ENCODE results near the gene DAGLA. TPM values are rescaled to one million over a fixed set of nuclear protein-coding genes. Genes with fewer than 3 reads are reported as not detected.

DAGLA gene
- total RNA-seq, 2 experiments from 2014 or later = 0.05 TPM; not detected in 1

- no peaks in the 10 kb centered on the region for H3K9me3 Mint-ChIP-seq (ENCODE audit: insufficient read depth)
- H3K36me3 Mint-ChIP-seq (ENCODE audit: low read depth) = no peaks in the 10 kb centered on the region
- CTCF ChIA-PET = interaction anchor here (1.0 to 1.6 kb wide), 3 partner anchors 18 to 31 kb away, joined by 3 read pairs; no protein-coding TSS in a partner anchor
- DNase-seq = no peak
- no peak overlapping the region for H3K27ac Mint-ChIP-seq
- no peak overlapping the region for H3K4me3 Mint-ChIP-seq
- ATAC-seq = no peak
- H3K4me1 Mint-ChIP-seq (ENCODE audit: low read depth) = no peaks in the 10 kb centered on the region
- POLR2A ChIA-PET = no interaction called here
- peaks cover 3% of the 10 kb centered on the region for H3K27me3 Mint-ChIP-seq (ENCODE audit: low read depth)
Measured at GRCh38 chr11:61765550-61766253, 85.5 kb downstream of the DAGLA start.

DNA sequence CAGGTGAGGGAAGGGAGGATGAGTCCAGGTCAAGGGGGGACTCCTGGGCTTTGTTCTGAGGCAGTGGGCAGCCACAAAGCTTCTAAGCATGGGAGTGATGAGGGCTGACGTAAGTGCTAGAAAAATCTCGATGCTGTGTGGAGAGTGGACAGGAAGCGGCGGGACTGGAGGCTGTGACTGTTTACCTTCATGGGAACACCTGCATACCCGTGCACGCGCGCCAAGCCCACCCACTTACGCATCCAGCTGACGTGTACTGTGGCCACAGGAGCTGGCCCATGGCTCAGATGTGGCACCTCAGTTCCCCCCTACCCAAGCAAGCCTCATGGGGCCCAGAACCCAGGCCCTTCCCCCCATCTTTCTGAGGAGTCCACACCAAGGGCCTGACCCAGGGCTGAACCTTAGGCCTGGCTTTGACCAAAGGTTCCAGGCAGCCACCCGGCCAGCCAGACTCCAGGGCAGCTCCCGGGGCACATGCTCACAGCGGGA, 86.2 kb downstream of the DAGLA start:
- CTCF ChIA-PET = interaction anchor here (1.1 to 1.3 kb wide), 2 partner anchors 22 to 33 kb away, joined by 3 to 5 read pairs; no protein-coding TSS in a partner anchor
- Mint-ChIP-seq H3K36me3 (ENCODE audit: low read depth) (no peaks in the 10 kb centered on the region), H3K4me3 (no peak overlapping the region), H3K9me3 (ENCODE audit: insufficient read depth) (no peaks in the 10 kb centered on the region), H3K4me1 (ENCODE audit: low read depth) (peaks cover 4% of the 10 kb centered on the region), H3K27me3 (ENCODE audit: low read depth) (peaks cover 3% of the 10 kb centered on the region), H3K27ac (no peak overlapping the region)
- DNase-seq (no peak), ATAC-seq (no peak)
- POLR2A ChIA-PET = no interaction called here

- no peak for ATAC-seq
- no peaks in the 10 kb centered on the region for H3K36me3 Mint-ChIP-seq (ENCODE audit: low read depth)
- H3K27me3 Mint-ChIP-seq (ENCODE audit: low read depth) = no peaks in the 10 kb centered on the region
- DNase-seq = no peak
- peaks cover 14% of the 10 kb centered on the region for H3K4me1 Mint-ChIP-seq (ENCODE audit: low read depth)
- ChIA-PET CTCF (no interaction called here), POLR2A (no interaction called here)
- H3K9me3 Mint-ChIP-seq (ENCODE audit: insufficient read depth) = no peaks in the 10 kb centered on the region
- no peak overlapping the region for H3K27ac Mint-ChIP-seq
- no peak overlapping the region for H3K4me3 Mint-ChIP-seq
Measured at GRCh38 chr11:61768376-61769076, 88.3 kb downstream of the DAGLA start.

DNA sequence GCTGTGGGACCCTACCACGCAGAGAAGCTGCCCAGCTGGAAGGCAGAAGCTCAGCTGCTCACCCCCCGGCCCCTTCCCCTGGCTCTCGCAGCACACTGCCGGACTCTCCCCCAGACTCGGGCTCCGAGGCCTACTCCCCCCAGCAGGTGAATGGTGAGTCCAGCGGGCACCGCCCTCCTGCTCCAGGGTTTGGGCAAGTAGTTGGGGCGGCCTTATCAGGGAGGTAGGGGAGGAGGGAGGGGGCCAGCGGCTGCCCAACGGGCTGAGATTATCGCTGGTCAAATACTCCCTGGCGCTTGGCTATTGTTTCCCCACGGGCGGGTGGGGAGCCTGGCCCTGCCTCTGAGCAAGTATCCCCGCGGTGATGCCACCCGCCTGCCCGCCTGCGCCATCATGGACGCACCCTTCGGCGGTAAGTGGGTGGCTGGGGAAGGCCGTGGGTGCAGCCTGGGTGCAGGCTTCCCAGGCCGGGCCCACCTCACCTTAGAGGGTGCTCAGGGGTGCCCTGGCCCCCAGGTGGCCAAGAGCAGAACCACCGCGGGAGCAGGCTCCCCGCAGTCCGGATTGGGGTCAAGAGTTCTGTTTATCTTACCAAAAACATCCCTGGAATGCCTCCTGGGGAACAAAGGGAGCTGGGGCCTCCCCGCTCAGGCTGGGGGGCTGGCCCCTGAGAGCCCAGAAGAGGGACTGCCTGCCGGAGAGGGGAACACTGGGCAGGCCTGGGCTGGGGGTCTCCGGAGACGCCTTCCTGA, 89.2 kb downstream of the DAGLA start:
- ATAC-seq = no peak
- H3K4me3 Mint-ChIP-seq = no peak overlapping the region
- H3K27ac Mint-ChIP-seq = no peak overlapping the region
- ChIA-PET POLR2A (no interaction called here), CTCF (no interaction called here)
- DNase-seq = no peak
- H3K27me3 Mint-ChIP-seq (ENCODE audit: low read depth) = no peaks in the 10 kb centered on the region
- H3K36me3 Mint-ChIP-seq (ENCODE audit: low read depth) = no peaks in the 10 kb centered on the region
- H3K4me1 Mint-ChIP-seq (ENCODE audit: low read depth) = peaks cover 14% of the 10 kb centered on the region
- H3K9me3 Mint-ChIP-seq (ENCODE audit: insufficient read depth) = no peaks in the 10 kb centered on the region

DNA sequence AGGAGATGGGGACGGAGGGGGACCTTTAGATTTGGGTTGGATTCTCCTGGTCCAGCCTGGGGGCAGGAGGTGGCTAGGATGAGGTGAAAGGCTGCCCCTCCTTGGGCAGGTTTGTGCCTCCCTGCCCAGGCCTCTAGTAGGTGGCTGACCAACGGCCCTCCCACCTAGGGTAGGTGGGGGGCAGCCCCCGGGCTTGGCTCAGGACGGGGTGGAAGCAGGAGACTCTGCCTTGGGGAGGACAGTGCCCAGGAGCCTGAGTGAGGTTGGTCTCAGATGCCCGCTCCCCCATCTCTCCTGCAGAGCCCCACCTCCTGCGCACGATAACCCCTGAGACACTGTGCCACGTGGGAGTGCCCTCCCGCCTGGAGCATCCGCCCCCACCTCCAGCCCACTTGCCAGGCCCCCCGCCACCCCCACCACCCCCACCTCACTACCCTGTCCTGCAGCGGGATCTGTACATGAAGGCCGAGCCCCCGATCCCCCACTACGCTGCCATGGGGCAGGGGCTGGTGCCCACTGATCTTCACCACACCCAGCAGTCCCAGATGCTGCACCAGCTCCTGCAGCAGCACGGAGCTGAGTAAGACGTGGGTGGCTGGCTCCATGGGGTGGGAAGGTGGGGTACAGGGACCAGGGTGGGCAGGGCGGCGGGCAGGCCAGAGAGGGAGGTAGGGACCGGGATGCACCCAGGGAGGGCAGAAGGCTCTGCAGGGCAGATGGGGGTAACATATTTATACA, 89.9 kb downstream of the DAGLA start:
- H3K4me1 Mint-ChIP-seq (ENCODE audit: low read depth) = peaks cover 14% of the 10 kb centered on the region
- H3K9me3 Mint-ChIP-seq (ENCODE audit: insufficient read depth) = no peaks in the 10 kb centered on the region
- ATAC-seq (no peak), DNase-seq (no peak)
- CTCF ChIA-PET = no interaction called here
- H3K4me3 Mint-ChIP-seq = no peak overlapping the region
- no peaks in the 10 kb centered on the region for H3K27me3 Mint-ChIP-seq (ENCODE audit: low read depth)
- H3K27ac Mint-ChIP-seq = no peak overlapping the region
- POLR2A ChIA-PET = no interaction called here
- no peaks in the 10 kb centered on the region for H3K36me3 Mint-ChIP-seq (ENCODE audit: low read depth)

- POLR2A ChIA-PET = no interaction called here
- ATAC-seq (no peak), DNase-seq (no peak)
Measured at GRCh38 chr11:61771195-61771894, 91.2 kb downstream of the DAGLA start.

GRCh38 chr11:61771985-61772455, 91.8 kb downstream of the DAGLA start:
- DNase-seq = no peak
- no peaks in the 10 kb centered on the region for H3K9me3 Mint-ChIP-seq (ENCODE audit: insufficient read depth)
- POLR2A ChIA-PET = interaction anchor here (1.0 to 1.2 kb wide), 2 partner anchors 20 to 42 kb away, joined by 3 to 5 read pairs; no protein-coding TSS in a partner anchor
- no peaks in the 10 kb centered on the region for H3K36me3 Mint-ChIP-seq (ENCODE audit: low read depth)
- no peak overlapping the region for H3K27ac Mint-ChIP-seq
- peaks cover 23% of the 10 kb centered on the region for H3K4me1 Mint-ChIP-seq (ENCODE audit: low read depth)
- ATAC-seq = no peak
- H3K4me3 Mint-ChIP-seq = no peak overlapping the region
- peaks cover 3% of the 10 kb centered on the region for H3K27me3 Mint-ChIP-seq (ENCODE audit: low read depth)
- CTCF ChIA-PET = interaction anchor here (1.0 kb wide), 2 partner anchors 20 to 25 kb away, joined by 3 to 5 read pairs; partner anchors contain the start of gene TMEM258

More at GRCh38 chr11:61771195-61771894, 91.2 kb downstream of the DAGLA start:
- Mint-ChIP-seq H3K27ac (peak overlapping the region; percentile 18), H3K36me3 (ENCODE audit: low read depth) (no peaks in the 10 kb centered on the region), H3K27me3 (ENCODE audit: low read depth) (peaks cover 3% of the 10 kb centered on the region), H3K4me3 (no peak overlapping the region), H3K9me3 (ENCODE audit: insufficient read depth) (no peaks in the 10 kb centered on the region), H3K4me1 (ENCODE audit: low read depth) (peaks cover 17% of the 10 kb centered on the region)
- CTCF ChIA-PET = no interaction called here

DNA sequence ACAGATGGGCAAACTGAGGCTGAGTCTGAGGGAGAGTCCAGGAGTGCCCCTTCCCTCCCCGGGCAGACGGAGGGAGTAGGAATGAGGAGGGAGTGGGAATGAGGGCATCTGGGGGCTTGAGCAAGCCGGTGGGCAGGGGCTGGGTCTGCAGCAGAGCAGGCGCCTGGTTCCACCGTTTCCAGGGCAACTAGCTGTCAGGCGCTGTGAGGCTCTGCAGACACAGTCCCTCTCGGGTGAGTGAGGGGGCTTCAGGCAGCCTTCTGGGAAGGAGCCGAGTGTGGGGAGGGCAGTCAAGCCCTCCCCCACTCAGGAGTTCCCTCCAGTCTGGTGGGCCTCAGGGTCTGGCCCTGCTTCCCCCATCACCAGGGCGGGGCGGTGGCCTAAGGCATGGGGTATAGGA, 93.2 kb downstream of the DAGLA start:
- peak overlapping the region; percentile 74 for H3K27ac Mint-ChIP-seq

DNA sequence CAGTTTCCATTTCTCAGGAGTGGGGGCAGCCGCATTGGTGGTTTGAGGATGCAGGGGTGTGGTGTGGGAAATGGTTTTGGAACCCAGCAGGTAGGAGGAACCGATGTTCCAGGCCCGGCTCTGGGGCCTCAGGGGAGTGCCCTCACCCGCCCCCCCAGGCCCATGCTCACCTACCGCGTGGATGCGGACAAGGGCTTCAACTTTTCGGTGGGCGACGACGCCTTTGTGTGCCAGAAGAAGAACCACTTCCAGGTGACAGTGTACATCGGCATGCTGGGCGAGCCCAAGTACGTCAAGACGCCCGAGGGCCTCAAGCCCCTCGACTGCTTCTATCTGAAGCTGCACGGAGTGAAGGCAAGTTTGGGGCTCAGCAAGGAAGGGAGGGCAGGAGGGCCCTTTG, 93.6 kb downstream of the DAGLA start:
- CTCF ChIA-PET = no interaction called here
- DNase-seq (no peak), ATAC-seq (no peak)
- Mint-ChIP-seq H3K27me3 (ENCODE audit: low read depth) (peaks cover 9% of the 10 kb centered on the region), H3K9me3 (ENCODE audit: insufficient read depth) (no peaks in the 10 kb centered on the region), H3K4me3 (no peak overlapping the region), H3K4me1 (ENCODE audit: low read depth) (peaks cover 29% of the 10 kb centered on the region), H3K27ac (no peak overlapping the region), H3K36me3 (ENCODE audit: low read depth) (no peaks in the 10 kb centered on the region)
- POLR2A ChIA-PET = no interaction called here

More for the DNA sequence above, 93.2 kb downstream of the DAGLA start:
- POLR2A ChIA-PET = interaction anchor here (1.0 kb wide), 1 partner anchor 18 kb away, joined by 3 read pairs; no protein-coding TSS in a partner anchor
- Mint-ChIP-seq H3K27me3 (ENCODE audit: low read depth) (peaks cover 9% of the 10 kb centered on the region), H3K9me3 (ENCODE audit: insufficient read depth) (no peaks in the 10 kb centered on the region), H3K36me3 (ENCODE audit: low read depth) (no peaks in the 10 kb centered on the region), H3K4me1 (ENCODE audit: low read depth) (peaks cover 29% of the 10 kb centered on the region), H3K4me3 (no peak overlapping the region)
- DNase-seq (no peak), ATAC-seq (no peak)
- CTCF ChIA-PET = no interaction called here

- ATAC-seq (no peak), DNase-seq (no peak)
- ChIA-PET CTCF (interaction anchor here (2.0 kb wide), 1 partner anchor 25 kb away, joined by 9 read pairs; no protein-coding TSS in a partner anchor), POLR2A (no interaction called here)
- H3K9me3 Mint-ChIP-seq (ENCODE audit: insufficient read depth) = no peaks in the 10 kb centered on the region
- H3K27me3 Mint-ChIP-seq (ENCODE audit: low read depth) = peaks cover 9% of the 10 kb centered on the region
- no peak overlapping the region for H3K4me3 Mint-ChIP-seq
- peaks cover 29% of the 10 kb centered on the region for H3K4me1 Mint-ChIP-seq (ENCODE audit: low read depth)
- H3K36me3 Mint-ChIP-seq (ENCODE audit: low read depth) = no peaks in the 10 kb centered on the region
- no peak overlapping the region for H3K27ac Mint-ChIP-seq
Measured at GRCh38 chr11:61774411-61774810, 94.2 kb downstream of the DAGLA start.

GRCh38 chr11:61775106-61775505, 94.9 kb downstream of the DAGLA start:
- DNase-seq = no peak
- H3K27me3 Mint-ChIP-seq (ENCODE audit: low read depth) = peaks cover 9% of the 10 kb centered on the region
- peak overlapping the region; percentile 55 for H3K27ac Mint-ChIP-seq
- ChIA-PET POLR2A (no interaction called here), CTCF (interaction anchor here (0.9 to 2.0 kb wide), 3 partner anchors 20 to 26 kb away, joined by 3 to 9 read pairs (median 5); no protein-coding TSS in a partner anchor)
- H3K9me3 Mint-ChIP-seq (ENCODE audit: insufficient read depth) = no peaks in the 10 kb centered on the region
- no peak for ATAC-seq
- H3K36me3 Mint-ChIP-seq (ENCODE audit: low read depth) = no peaks in the 10 kb centered on the region
- no peak overlapping the region for H3K4me3 Mint-ChIP-seq
- H3K4me1 Mint-ChIP-seq (ENCODE audit: low read depth) = peaks cover 29% of the 10 kb centered on the region

Measured in activated CD8-positive, alpha-beta T cell treated with anti-CD3 and anti-CD28 coated beads, Interleukin-2, amount 10 ng/mL, durations not matched to agents 7 days and 5 days (primary cell).